GM19238 (cell line): Measurements from ENCODE around the gene HESX1.

ENCODE experiments used
- DNase-seq: peaks from one replicate; pipeline ENCODE4 v3.0.0; 2011; ENCODE audit warnings: low spot score; ENCODE audit not compliant: insufficient read length

The HESX1 gene

DNA sequence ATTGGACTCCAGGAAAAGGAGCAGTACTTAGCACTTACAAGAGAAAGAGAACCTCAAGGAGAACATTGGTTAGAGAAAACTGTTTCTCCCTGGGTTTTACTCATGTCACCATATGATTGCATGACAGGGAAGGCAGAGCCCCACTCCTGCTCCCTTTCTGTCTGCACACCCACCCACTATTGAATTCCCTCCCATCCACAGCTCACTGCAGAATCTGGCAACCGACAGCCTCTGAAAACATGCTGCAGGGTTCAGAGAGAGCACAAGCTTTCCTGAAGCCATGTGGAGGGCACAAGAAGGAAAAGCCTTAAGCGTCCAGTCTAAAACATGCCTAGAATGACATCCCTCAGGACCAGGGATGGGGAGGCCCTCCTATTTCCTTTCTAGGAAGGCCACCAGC, 31.6 kb downstream of the HESX1 start:
- DNase-seq = no peak

DNA sequence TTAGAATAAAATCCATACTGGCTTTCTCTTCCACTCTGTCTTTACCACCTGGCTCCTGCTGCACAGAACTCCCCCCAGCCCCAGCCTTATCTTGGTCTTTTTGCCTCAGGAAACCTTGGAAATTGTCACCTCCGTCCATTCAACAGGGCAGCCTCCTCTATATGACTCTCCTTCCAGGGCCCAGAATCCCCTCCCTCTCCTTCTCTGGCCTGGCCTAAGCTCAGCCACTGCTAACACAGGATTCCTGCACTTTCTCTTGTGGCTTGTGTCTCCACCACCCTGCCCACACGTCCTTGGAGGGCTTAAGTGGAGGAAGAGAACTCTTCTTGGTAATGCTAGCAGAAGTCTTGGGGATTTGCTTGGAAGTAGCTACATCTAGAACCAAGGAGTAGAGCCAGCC, 33.1 kb downstream of the HESX1 start:
- no peak for DNase-seq

- no peak for DNase-seq
Observed at GRCh38 chr3:57165641-57166040, 34.1 kb downstream of the HESX1 start.

DNA sequence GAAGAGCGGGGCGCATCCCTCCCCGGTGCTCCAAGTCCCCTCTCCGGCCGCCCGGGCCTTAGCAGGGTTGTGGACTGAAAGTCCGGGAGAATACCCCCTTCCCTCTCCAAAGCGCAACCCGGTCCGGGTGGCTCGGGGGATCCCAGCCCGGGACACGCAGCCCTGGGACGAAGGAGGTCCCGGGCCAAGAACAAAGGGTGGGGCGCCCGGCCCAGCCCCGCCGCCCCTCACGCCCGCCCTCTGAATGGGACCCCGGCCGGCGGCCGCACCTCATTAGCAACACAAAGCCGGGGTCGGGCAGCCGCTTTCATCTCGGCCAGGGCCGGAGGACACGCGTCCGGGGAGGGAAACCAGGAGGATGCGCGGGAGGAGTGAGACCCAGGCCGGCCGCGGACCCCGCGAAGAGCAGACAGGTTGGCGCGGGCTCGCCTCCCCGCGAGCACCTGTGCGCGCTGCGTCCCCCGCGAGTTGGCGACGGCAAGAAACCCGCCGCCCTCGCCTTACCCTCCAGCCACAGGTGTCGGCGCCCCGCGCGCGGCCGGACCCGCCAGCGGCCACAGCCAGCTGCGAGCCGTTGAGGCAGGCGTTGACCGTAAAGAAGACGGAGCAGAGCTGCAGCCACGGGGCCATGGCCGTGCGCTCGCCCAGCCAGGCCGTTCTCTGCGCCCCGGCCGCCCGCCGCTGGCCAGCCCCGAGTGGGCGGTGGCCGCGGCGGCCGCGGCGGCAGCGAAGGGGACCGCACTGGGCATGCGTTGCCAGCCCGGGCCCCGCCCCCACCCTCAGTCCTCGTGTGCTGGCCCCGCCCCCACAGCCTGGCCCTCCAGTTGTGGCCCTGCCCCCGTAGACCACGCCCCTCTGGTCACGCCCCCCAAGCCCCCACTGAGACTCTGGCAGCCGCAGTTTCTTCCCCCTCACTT, 34.9 kb downstream of the HESX1 start, which contains the start of gene IL17RD:
Gene IL17RD, minus strand, starts transcription at position 697 of the 917 bp plus-strand sequence. Its CDS starts 67 bp downstream, at position 630.
- peak; percentile 48 for DNase-seq

GRCh38 chr3:57164217-57164656, 35.5 kb downstream of the HESX1 start:
- DNase-seq = no peak

GRCh38 chr3:57163751-57164150, 36.0 kb downstream of the HESX1 start:
- DNase-seq = no peak

- DNase-seq = no peak
Observed at GRCh38 chr3:57161915-57162314, 37.9 kb downstream of the HESX1 start.

DNA sequence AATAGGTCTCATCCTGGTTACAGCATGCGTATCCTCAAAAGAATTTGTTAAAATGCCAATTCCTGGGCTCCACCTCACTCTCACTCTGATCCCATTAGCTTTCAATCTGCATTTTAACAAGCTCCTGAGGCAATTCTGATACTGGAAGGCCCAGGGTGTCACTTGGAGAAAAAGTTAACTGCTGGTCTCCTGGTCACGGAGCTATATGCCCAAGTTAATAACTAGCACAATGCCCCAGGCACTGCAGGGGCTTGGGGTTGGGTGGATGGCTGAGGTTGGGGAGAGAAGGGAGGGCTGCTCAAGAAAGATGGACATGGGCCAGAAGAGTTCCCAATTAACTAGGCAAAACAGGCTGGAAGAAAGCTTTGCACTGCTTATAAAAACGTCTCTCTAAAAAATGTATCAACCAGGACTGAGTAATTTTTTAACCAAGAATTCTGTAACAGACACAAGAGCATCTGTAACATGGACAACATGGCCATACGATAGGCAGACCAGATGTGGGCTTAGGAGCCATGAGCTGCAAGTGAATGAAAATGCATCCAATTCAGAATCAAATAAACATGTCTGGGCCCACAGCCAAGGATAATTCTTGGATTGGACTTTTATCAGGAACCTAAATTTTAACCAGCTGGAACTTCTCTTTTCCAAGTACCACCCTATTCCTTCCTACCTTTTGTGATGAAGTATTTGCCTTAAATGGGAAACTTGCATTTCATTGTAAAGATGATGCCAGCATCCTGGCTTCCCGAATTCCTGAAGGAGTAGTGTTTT, 38.8 kb downstream of the HESX1 start:
- no peak for DNase-seq

- DNase-seq = no peak
Observed at GRCh38 chr3:57160076-57160764, 39.6 kb downstream of the HESX1 start.

GRCh38 chr3:57158813-57159738, 40.7 kb downstream of the HESX1 start:
- DNase-seq = no peak

- DNase-seq = no peak
Observed at GRCh38 chr3:57158325-57158724, 41.5 kb downstream of the HESX1 start.

- no peak for DNase-seq
Observed at GRCh38 chr3:57157545-57157944, 42.2 kb downstream of the HESX1 start.

- no peak for DNase-seq
Observed at GRCh38 chr3:57155310-57155643, 44.5 kb downstream of the HESX1 start.

- no peak for DNase-seq
Observed at GRCh38 chr3:57154470-57155309, 45.1 kb downstream of the HESX1 start.

DNA sequence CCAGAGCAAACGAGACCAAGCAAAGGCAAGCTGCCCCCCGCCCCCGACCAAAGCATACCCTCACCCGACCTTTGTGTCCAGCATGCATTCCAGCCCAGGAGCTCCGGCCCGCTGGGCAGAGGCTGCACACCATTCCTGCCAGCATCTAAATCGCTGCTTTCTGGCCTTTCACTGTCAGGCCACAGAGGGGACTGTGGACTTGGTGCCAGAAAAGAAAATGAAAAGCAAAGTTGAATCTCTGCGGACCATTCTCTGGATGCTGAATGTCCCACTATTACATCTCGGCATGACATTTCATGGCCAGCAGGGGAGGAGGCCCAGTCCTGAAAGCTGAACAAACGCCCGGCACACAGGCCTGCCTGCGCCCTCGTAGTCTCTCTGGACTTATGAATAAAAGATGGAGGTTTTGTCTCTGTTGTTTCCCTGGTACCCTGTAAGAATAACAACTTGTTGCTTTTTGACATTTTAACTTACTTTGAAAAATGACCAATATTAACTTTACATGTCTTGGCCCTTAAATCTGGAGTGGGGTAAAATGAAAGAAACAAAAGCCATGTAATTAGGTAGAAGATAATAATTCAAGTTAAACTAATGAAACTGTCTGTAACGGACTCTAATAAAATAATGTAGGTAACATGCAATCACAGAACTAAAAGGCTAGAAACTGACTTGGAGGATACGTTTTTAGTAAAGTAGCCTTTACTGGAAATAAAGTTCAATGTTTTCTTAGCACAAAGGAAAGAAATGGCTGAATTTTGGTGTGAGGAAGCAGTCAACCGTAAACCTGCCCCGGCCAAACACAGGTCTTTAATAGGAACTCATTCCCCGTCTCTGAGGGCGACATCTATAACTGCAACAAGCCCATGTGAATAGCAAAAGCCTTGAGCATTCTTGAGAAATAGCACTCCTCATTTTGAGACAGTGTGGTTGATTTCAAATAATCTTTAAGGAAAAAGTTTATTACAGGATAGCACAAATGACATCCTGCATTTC, 47.3 kb downstream of the HESX1 start:
- DNase-seq = no peak

DNA sequence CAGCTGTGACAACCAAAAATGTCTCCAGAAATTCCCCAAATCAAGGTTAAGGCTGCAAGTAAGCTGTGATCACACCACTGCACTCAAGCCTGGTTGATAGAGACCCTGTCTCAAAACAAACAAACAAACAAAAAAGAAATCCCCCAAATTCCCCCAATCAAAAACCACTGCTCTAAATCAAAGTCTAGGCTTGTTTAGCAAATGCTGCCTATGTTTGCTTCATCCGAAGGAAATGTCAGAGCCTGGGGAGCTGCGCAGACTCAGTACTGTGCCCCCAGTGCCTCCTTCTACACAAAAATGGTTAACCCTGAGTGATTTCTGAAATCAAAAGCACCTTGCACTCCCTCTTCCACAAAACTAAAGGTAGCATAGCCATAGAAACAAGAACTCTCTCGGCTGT, 48.0 kb downstream of the HESX1 start:
- no peak for DNase-seq

DNA sequence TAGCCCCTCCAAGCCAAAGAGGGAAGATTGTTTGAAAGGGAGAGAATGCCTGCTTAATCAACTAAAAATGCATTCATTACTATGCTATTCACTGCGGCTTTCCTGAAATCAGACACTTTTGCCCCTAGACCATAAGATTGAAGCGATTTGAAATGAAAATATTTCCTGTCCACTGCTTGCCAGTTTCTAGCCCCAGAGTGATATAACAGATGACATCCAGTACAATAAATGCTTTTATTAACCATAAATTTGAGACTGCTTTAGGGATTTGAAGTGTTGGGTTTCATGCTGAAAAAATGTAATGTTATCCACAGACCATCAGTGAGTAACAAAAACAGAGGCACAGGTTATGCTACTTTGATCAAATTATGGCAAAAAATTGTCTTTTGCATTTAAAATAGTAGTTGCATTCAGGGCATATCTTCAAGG, 48.7 kb downstream of the HESX1 start:
- no peak for DNase-seq

GRCh38 chr3:57150113-57150581, 49.6 kb downstream of the HESX1 start:
- DNase-seq = no peak
